ENCODE measurements around the gene AGK.

- no peak for TF ChIP-seq POLR2A (IDR thresholded peaks at IDR 0.05; ENCODE audit: extremely low read depth, insufficient read length)
- TF ChIP-seq CTCF (IDR thresholded peaks at IDR 0.05; ENCODE audit: low read depth, low read length) = no peak
These were observed 122.1 kb downstream of the AGK start for GRCh38 chr7:141673346-141673745.
